Raji (cell line): ENCODE measurements around the gene ACSM3.

Source experiments
- POLR2A ChIP-seq: IDR thresholded peaks from 2 replicates; pipeline ENCODE4 v1.6.1; 2011; ENCODE audit warnings: low read depth, low read length, control low read depth; ENCODE audit not compliant: insufficient read depth

The ACSM3 gene

GRCh38 chr16:20781697-20782096, 17.9 kb downstream of the ACSM3 start:
- TF ChIP-seq POLR2A = no peak

- no peak for TF ChIP-seq POLR2A
These were observed 18.7 kb downstream of the ACSM3 start for GRCh38 chr16:20782470-20782869.

- TF ChIP-seq POLR2A = no peak
These were observed 20.4 kb downstream of the ACSM3 start for GRCh38 chr16:20784204-20784603.

GRCh38 chr16:20789130-20789529, 25.3 kb downstream of the ACSM3 start:
- TF ChIP-seq POLR2A = no peak

GRCh38 chr16:20791923-20792612, 28.3 kb downstream of the ACSM3 start:
- no peak for TF ChIP-seq POLR2A

- no peak for TF ChIP-seq POLR2A
These were observed 34.5 kb downstream of the ACSM3 start for GRCh38 chr16:20798364-20798763.

GRCh38 chr16:20799599-20799998, 35.8 kb downstream of the ACSM3 start:
- TF ChIP-seq POLR2A = no peak

GRCh38 chr16:20801278-20801677, 37.5 kb downstream of the ACSM3 start:
- no peak for TF ChIP-seq POLR2A

- TF ChIP-seq POLR2A = no peak
These were observed 39.4 kb downstream of the ACSM3 start for GRCh38 chr16:20803192-20803560.

- no peak for TF ChIP-seq POLR2A
These were observed 39.9 kb downstream of the ACSM3 start for GRCh38 chr16:20803561-20804214.

GRCh38 chr16:20806168-20807050, 42.6 kb downstream of the ACSM3 start, which contains the start of the genes ERI2 and REXO5:
Gene ERI2 (minus strand): TSS chr16:20806472. CDS start chr16:20806430, 42 bp downstream.
Gene REXO5 (plus strand): TSS chr16:20806527. CDS start chr16:20806954, 427 bp downstream.
- peak; percentile 79 for TF ChIP-seq POLR2A

- TF ChIP-seq POLR2A = no peak
These were observed 44.0 kb downstream of the ACSM3 start for GRCh38 chr16:20807862-20808261.

GRCh38 chr16:20811889-20812439, 48.1 kb downstream of the ACSM3 start:
- TF ChIP-seq POLR2A = no peak

- no peak for TF ChIP-seq POLR2A
These were observed 48.7 kb downstream of the ACSM3 start for GRCh38 chr16:20812510-20812909.

GRCh38 chr16:20814784-20815183, 51.0 kb downstream of the ACSM3 start:
- TF ChIP-seq POLR2A = no peak
